Glomerular visceral epithelial cell (primary cell): ENCODE data around the gene DEPP1.

Experiments used
- DNase-seq: peaks from one replicate; pipeline ENCODE4 v3.0.0-alpha.2; 2016; ENCODE audit errors: extremely low spot score

Gene DEPP1

GRCh38 chr10:44993922-44994751 is 15.5 kb upstream of the DEPP1 start:
- no peak for DNase-seq

GRCh38 chr10:44993226-44993921 is 14.8 kb upstream of the DEPP1 start:
- no peak for DNase-seq

- DNase-seq, result no peak
These were observed 14.2 kb upstream of the DEPP1 start for GRCh38 chr10:44992732-44993225.

- DNase-seq, result no peak
These were observed 13.6 kb upstream of the DEPP1 start for GRCh38 chr10:44992070-44992731.

- DNase-seq, result no peak
These were observed 13.0 kb upstream of the DEPP1 start for GRCh38 chr10:44991571-44991970.

- no peak for DNase-seq
These were observed 12.4 kb upstream of the DEPP1 start for GRCh38 chr10:44990965-44991364.

GRCh38 chr10:44990302-44990655 is 11.7 kb upstream of the DEPP1 start:
- DNase-seq, result no peak

- no peak for DNase-seq
These were observed 11.1 kb upstream of the DEPP1 start for GRCh38 chr10:44989597-44990301.

GRCh38 chr10:44988957-44989585 is 10.5 kb upstream of the DEPP1 start:
- no peak for DNase-seq

- no peak for DNase-seq
These were observed 8.1 kb upstream of the DEPP1 start for GRCh38 chr10:44986670-44987069.

GRCh38 chr10:44986179-44986578 is 7.6 kb upstream of the DEPP1 start:
- no peak for DNase-seq

- no peak for DNase-seq
These were observed 6.6 kb upstream of the DEPP1 start for GRCh38 chr10:44985175-44985681.

- DNase-seq, result no peak
These were observed 6.1 kb upstream of the DEPP1 start for GRCh38 chr10:44984671-44985101.

- no peak for DNase-seq
These were observed 5.3 kb upstream of the DEPP1 start for GRCh38 chr10:44983895-44984278.

- no peak for DNase-seq
These were observed 4.7 kb upstream of the DEPP1 start for GRCh38 chr10:44983066-44983894.

GRCh38 chr10:44982496-44982895 is 3.9 kb upstream of the DEPP1 start:
- no peak for DNase-seq

GRCh38 chr10:44982114-44982460 is 3.5 kb upstream of the DEPP1 start:
- DNase-seq, result peak; percentile 85

GRCh38 chr10:44981172-44982113 is 2.8 kb upstream of the DEPP1 start:
- peak; percentile 82 for DNase-seq
